CD4-positive, alpha-beta T cell treated with Interleukin-6 at 100 ng/mL for 8 hours (primary cell): ENCODE results near the gene CLCA4.
"Not testable (repeated sequence)": the region's sequence is repeated elsewhere in the genome, so short reads cannot be mapped to it uniquely, and the experiment has no call there.

Experiments
- DNase-seq: peaks from one replicate; pipeline ENCODE4 v3.0.0-alpha.2; 2020; ENCODE audit warnings: mixed read lengths, low spot score

The CLCA4 gene

DNA sequence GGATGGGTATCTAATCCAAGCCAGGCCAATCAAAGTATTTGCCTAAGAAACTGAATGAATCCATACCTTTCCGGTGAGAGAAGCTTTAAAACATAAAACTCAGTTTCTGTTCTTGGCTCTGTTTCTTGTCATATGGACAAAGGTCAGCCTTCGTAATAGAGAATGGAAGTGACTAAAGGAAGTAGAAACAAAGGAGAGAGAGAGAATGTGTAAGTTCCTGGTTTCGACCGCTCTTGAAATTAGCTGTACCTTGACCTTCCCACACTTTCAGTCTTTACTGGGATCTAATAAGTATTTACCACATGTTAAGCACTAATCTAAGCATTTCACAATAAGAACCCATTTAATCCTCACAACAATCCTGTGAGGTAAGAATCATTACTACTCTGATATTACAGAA, 19.6 kb upstream of the CLCA4 start:
- no peak for DNase-seq

DNA sequence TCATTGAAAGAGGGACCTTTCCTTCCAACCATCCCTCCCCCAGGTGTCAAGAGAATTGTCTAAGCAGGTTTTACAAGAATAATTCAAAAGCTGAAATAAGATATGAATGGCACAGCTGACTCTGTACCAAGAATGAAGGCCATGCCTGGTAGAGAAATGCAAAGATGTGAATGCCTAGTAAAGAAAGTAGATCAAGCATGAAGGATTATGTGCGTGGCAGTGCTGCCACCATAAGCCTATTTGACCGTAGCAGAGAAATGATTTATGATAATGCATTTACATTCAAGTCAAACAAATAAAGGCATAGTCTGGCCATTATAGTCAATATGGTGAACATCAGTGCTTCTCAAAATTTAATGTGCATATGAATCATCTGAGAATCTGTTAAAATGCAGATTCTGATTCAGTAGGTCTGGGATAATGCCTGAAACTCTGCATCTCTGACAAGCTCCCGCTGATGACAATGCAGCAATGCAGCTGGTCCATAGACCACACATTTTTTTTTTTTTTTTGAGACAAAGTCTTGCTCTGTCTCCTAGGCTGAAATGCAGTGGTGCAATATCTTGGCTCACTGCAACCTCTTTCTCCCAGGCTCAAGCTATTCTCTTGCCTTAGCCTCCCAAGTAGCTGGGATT, 16.6 kb upstream of the CLCA4 start:
- no peak for DNase-seq

DNA sequence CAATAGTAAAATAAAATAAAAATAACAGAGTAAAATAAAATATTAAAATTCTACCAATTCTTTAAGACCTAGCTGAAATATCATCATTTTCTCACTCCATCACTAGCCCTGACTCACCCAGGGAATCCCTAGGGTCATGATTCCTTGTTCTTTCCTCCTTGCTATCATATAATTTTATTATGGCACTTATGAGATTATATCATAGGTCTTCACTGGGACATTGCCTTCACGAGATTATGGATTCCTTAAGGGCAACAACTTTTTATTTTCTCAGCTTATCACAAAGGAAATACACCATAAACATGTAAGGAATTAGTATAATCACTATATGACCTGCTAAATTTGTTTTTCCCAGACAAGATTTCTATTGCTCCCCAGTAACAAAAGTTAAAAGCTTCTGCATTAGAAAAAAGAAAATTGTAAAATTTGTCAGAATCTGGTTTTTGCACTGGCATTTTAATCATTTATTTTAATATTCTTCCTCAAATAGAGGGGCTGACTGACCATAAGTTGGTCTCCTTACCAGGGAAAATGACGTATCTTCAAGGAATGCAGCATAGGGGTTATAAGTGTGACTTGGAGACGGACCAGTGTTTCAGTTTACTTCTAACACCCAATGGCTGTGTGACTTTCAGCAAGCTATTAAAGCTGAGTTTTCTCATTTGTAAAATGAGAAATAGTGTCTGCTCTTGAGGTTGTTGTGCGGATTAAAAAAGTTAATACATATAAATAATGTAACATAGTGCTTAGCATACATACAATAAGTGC, 8.8 kb upstream of the CLCA4 start:
- DNase-seq, result no peak

DNA sequence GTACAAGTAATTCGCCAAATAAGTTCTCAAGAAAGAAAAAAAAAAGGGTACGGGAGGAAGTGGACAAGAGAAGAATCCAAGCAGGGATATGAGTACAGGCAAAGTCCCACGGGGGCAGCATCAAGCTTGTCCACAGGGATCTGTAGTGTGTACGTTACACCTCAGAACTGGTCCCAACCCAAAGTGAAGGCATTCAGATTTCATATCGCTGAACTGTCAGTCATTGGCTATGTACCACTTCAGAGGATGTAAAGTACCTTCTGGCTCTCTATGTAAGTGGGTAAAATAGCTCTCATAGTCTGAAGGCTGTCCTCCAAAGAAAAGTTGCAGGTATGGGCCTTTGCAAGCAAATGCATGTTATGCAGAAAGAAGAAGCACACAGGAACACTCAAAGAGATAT, 8.1 kb upstream of the CLCA4 start:
- no peak for DNase-seq

DNA sequence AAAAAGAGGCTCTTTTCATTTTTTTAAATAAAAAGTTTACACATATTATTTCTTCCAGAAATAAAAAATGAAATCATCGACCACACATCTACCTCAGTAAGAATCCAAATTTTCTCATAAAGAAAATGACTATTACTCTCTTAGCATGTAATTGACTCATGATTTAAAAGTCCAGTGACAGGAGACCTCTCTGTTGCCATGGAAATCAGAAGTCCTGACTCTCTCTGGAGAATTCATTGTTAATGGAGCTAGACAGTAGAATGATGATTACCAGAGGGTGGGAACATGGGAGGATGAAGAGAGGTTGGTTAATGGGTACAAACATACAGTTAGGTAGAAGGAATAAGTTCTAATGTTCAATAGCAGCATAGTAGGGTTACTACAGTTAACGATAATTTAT, 5.0 kb upstream of the CLCA4 start:
- no peak for DNase-seq

DNA sequence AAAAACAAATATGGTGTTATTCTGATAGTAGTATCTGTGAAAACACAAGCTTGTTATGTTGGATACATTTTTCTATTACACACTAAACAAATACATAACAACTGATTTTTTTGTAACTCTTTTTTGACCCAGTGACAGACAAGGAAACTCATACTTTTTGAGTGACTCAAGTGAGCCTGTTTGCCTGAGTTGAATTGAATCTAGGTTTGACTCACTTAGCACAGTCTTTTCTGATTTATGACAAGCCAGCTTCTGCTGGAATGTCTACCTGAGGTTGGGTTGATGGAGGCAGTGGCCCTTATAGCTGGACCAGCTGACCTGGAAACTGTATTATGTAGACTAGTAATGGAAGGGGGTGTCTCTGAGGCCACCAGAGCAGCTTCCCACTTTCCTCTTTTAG, 4.2 kb upstream of the CLCA4 start:
- no peak for DNase-seq

DNA sequence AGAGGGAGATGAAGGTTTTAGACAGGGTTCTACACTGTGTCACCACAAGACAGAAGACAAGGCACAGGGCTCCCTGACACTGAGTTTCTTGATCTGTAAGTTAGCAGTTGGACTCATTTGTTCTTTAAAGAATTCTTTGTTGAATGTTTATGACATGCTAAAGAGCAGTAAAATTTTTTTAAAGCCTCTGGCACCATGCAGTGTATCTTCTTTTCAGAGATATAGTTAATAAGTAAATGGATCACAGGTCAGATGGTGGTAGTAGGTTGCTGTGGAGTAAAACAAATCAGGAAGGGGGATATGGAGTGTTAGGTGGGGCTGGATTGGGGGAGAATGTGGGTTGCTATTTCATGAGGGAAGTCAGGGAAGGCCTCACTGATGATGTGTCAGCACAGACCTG, 2.0 kb downstream of the CLCA4 start:
- DNase-seq, result no peak

DNA sequence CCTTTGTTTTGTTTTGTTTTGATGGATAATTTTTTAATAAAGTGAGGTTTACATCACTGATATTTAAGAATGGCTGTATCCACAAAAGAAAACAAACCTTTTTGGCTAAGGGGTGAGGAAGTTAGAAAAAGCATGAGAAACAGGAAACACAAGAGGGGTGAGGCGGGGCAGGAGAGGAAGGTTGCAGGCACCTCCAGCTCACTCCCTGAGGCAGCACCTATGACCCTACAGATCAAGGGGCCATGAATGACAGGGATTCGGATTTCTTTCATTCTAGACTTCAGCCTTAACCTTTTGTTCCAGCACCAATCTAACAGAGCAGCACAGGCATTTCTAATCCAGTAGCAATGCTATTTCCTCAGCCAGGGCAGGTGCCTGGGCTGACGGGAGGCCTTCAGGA, 4.4 kb downstream of the CLCA4 start:
- DNase-seq, result no peak

DNA sequence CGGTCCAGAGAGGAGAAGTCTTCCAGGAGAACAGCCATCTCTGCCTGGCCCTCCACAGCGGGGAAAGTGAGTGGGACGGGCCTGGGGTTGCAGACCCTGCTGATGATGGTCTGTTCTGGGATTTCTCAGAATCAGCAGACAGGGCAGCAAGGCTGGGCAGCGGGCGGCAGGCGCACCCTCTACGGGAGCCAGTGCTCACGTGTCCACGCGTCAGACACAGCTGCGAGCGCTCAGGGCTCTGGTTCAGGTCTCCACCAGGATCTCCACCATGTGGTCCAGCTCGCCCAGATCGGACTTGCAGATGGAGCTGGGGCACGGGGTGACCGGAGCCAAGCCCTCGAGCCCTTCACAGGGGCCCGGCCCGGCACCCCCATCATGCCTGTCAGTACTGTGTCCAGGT, 5.5 kb downstream of the CLCA4 start:
- no peak for DNase-seq

DNA sequence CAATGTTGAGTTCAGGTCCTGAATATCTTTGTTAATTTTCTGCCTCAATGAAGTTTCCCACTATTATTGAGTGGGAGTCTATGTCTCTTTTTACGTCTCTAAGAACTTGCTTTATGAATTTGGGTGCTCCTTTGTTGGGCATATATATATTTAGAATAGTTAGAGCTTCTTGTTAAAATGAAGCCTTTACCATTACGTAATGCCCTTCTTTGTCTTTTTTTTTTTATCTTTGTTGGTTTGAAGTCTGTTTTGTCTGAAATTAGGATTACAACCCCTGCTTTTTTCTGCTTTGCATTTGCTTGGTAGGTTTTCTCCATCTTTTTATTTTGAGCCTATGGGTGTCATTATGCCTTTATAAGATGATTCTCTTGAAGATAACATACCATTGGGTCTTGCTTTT, 10.9 kb downstream of the CLCA4 start:
- no peak for DNase-seq

DNA sequence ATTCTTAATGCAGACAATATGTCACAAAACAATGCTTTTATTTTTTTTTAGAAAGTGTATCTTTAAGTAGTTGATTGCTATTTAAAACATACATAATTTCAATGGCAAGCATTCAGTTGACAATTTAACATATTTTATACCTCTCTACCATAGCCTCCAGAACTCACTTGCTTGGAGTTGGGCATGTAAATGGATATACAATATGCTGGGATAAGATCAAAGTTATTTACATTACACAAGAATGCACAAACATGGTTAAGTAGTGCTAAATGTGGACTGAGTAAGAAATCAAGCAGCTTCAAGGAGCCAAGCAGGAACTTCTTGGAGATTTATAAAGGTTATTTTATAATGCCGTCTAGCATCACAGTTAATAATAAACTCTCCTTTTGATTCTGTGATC, 17.0 kb downstream of the CLCA4 start:
- DNase-seq, result no peak

DNA sequence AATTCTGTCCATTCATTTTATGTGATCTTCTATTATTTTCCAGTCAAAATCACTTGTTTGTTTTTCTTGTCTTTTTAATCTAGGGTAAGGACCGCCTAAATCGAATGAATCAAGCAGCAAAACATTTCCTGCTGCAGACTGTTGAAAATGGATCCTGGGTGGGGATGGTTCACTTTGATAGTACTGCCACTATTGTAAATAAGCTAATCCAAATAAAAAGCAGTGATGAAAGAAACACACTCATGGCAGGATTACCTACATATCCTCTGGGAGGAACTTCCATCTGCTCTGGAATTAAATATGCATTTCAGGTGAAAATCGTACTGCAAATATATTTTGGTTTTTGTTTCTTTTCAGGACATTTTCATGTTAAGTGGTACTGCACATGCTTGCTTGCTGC, 20.5 kb downstream of the CLCA4 start:
- no peak for DNase-seq

DNA sequence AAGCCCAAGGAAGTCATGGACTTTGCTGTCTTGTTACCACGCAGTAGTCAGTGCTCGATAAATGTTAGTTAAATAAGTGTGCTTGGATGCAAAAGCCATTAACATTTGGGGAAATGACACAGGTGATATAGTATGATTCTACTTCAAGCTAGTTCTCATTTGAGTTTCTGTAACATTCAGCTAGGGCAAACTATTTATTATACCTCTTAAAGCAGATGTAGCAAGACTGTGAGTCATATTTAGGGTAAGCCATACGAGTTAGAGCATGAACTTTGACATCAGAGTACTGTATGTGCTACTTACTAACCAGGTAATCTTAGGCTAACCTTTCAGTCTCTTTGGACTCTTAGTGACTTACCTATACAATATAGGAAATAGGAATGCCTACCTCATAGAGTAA, 21.0 kb downstream of the CLCA4 start:
- no peak for DNase-seq

DNA sequence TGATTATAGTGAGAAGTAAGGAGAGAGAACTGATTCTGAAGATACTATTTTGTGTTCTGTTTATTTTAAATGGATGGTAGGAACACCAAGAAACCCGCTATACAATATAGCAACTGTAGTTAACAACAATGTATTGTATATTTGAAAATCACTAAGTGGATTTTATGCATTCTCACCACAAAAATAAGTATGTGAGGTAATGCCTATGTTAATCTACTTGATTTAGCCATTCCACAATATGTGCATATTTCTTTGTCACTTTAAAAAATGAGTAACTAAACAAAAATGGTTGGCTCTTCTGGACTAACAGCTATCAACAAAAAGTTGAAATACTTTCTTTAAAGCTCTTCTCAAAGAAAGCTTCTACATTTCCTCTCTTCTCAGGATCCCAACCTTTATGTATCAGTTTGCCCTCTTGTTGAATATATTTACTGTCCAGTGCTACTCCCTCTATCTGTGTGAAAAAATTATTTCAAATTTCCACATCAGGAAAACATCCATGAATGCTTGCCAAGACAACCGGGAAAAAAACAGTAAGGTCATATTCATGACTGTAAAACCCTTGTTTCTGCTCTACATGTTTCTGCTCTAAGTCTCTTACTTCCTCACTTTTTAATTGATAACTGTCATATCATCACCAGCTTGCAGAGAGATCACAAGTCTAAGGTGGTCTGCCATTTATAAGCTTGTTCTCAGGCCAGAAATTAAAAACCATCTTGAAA, 27.0 kb downstream of the CLCA4 start:
- no peak for DNase-seq

DNA sequence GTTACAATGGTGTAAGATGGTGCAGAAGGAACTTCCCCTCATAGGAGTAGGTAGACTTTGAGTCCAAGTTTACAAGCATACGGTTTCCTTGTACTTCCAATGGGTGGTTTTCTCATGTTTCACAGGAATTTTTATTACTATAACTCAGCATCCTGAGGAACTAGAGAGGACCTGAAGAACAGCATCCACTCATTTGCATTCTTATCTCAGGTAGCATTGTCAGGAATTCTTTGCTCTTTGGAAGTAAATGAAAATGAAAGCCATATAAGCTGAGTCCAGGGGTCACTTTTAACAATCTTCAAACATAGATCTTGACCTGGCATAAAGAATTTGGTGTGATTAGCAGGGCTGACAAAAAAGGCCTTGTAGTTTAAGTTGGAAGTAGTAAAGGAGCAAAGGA, 34.4 kb downstream of the CLCA4 start:
- no peak for DNase-seq

DNA sequence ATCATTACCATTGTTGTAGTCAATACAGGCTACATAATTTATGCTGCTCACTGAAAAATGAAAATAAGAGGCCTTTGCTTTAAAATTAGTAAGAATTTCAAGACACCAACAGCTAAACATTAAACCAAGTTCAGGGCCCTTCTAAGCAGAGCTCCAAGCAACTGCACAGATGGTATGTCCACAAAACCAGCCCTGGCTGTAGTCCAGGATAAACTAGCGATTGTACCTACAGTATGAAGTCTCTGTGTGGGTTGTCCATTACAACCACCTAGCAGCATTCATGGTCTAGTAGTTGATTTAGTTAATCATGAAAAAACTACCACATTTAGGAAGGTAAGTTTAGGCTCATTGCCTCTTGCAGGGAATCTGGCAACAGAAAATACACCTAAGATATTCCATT, 35.3 kb downstream of the CLCA4 start:
- no peak for DNase-seq

DNA sequence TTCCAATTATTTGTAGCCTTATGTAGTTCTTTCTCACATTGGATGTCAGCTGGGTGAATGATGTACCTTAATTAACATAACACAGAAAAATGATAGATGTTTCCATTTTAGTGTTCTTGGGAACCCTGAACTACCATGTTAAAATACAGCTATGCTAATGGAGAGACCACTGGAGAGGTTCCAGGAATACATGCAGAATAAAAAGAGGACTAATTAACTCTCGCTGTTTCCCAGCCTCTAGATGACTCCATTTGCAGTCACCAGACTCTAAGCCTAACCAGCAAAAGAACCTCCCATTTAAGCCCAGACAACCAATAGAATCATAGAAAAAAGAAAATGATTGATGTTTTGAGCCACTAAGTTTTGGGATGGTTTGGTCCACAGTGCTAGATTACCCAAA, 36.2 kb downstream of the CLCA4 start:
- no peak for DNase-seq

DNA sequence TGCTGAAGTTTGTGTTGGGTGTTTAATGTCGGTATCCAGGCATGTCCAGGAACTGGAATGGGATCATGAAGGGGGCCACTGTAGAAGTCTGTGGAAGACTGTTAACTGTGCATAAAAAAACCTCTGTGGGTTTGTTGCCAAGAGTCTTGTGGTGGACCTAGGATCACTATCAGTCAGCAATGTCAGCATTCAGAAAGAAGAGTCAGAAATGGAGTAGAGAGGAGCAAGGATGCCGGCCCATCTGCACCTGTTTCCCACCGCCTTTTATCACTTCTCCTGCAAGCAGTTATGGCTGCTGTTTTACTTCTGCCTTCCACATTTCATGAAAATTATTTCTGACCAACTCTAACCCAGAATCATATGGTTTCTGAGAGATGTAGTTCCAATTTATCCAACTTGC, 36.7 kb downstream of the CLCA4 start:
- no peak for DNase-seq

DNA sequence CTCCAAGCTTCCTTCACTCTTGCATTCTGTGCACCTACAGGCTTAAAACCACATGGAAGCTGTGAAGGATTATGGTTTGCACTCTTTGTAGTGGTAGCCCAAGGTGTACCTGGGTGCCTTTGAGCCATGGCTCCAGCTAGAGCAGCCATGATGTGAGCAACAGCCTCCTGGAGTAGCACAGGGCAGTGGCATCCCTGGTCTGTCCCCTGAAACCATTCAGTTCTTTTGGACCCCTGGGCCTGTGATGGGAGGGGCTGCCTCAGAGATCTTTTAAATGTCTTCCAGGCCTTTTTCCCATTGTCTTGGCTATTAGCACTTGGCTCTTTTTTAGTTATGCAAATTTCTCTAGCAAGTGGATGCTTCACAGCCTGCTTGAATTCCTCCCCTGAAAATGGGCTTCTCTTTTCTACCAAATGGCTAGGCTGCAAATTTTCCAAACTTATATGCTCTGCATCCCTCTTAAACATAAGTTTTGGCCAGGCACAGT, 47.4 kb downstream of the CLCA4 start:
- DNase-seq, result no peak

DNA sequence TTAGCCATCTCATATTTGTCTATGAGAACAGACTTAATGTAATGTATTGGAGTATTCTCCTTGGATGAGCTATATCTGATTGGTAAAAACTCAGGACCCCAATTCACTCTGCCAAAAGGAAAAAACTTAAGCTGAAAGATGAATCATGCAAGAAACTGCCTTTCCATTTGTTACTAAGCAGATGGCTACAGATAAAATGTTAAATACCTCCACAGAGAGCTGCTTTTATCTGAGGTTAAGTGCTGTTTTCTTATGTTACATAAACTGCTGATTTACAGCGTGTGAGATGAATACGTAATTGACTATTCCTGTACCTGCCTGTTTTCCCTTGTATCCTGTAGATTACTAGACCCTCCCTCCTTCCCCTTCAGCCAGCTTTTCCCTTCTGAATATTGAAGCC, 49.3 kb downstream of the CLCA4 start:
- DNase-seq, result no peak

DNA sequence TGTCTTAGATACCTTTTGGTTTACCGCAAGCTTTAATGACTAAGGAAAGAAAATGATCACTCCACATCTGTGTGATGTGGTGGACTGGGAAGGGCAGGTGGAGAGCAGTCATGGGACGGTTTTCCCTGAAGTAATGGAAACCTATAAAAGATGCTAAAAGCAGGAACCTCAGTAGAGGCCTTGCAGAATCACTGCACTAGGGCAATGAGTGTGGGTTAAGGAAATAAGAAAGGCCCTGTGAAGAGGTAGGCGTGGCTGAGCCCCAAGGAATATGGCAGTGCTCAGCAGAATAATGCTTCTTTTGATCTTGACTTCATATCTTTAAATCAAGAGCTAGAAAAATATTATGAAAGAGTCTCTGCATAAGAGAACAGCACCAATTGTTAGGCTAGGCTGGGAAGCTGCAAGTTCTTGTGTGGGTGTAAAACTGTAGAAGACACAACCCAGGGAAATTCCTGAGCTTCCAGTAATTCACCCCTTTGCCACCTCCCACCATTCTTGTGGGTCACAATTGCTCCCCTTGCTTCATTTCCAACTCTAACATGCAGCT, 49.9 kb downstream of the CLCA4 start:
- DNase-seq, result no peak

DNA sequence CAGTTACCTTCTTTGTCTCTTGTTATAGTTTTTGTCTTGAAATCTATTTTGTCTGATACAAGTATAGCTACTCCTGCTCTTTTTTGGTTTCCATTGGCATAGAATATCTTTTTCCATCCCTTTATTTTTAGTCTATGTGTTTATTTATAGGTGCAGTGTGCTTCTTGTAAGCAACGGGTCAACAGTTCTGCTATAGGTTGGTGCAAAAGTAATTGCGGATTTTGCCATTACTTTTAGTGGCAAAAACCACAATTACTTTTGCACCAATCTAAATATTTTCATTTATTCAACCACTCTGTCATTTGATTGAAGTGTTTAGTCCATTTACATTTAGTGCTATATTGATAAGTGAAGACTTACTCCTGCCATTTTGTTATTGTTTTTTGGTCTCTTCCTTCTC, 59.2 kb downstream of the CLCA4 start:
- not testable (repeated sequence) for DNase-seq

DNA sequence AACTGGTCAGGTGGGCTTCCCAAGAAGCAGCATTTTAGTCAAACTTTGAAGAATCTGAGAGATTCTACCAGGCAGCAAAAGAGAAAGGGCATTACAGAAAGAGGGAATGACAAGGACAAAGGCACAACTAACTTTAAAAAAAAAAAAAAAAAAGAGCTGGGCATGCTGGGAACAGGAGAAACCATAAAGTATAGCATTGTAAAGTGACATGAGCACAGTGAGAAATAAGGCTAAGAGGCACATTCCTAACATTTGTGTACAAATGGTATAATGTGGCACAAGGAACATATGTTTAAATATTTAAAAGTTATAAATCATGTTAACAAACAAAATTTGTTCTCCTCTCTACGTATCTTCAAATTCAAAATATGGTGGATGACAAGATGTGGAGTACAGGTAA, 69.6 kb downstream of the CLCA4 start:
- DNase-seq, result no peak
